K562 (cell line): ENCODE data around the gene KLF13.

Source experiments
- ATF7 ChIP-seq: fragments of 450-650 bp; IDR thresholded peaks from 2 replicates; pipeline ENCODE4 v1.7.1; 2014; ENCODE audit warnings: mild to moderate bottlenecking, moderate library complexity
- E2F4 ChIP-seq: sonication (generic); formaldehyde crosslinking; IDR thresholded peaks from 2 replicates; pipeline ENCODE4 v1.8.0; 2022; ENCODE audit warnings: mild to moderate bottlenecking, low read depth, missing genetic modification reagents
- HDAC2 ChIP-seq: fragments of 450-650 bp; IDR thresholded peaks from 2 replicates; pipeline ENCODE4 v1.6.1; 2016; ENCODE audit warnings: mild to moderate bottlenecking
- POLR2AphosphoS5 ChIP-seq: IDR thresholded peaks from 2 replicates; pipeline ENCODE4 v1.6.1; 2011; ENCODE audit warnings: mild to moderate bottlenecking, low read depth, low read length, moderate library complexity; ENCODE audit not compliant: control insufficient read depth, insufficient read depth
- PREB ChIP-seq: sonication (generic); formaldehyde crosslinking; IDR thresholded peaks from 2 replicates; pipeline ENCODE4 v1.8.1; 2023; ENCODE audit warnings: mild to moderate bottlenecking, missing genetic modification reagents
- RAD51 ChIP-seq: fragments of 450-650 bp; IDR thresholded peaks from 2 replicates; pipeline ENCODE4 v1.7.1; 2016; ENCODE audit warnings: low read depth, mild to moderate bottlenecking, borderline replicate concordance
- SIN3A ChIP-seq, 2 experiments: fragments of 150-350 bp in 1 of 2; IDR thresholded peaks; 2 replicates each; pipeline ENCODE4 v1.6.1; 2011 to 2016; ENCODE audit warnings: borderline replicate concordance in 2 of 2, low read depth in 2 of 2, low read length in 2 of 2, mild to moderate bottlenecking in 2 of 2, moderate library complexity in 2 of 2; ENCODE audit not compliant: control insufficient read depth in 1 of 2
- SIRT6 ChIP-seq: IDR thresholded peaks from one replicate; pipeline ENCODE4 v1.6.1; 2012; ENCODE audit warnings: low read depth, mild to moderate bottlenecking, control low read depth, inconsistent platforms, low read length, moderate library complexity
- TAF1 ChIP-seq: IDR thresholded peaks from 2 replicates; pipeline ENCODE4 v1.6.1; 2011; ENCODE audit warnings: mild to moderate bottlenecking, low read length, moderate library complexity; ENCODE audit not compliant: insufficient read depth, control insufficient read depth, severe bottlenecking; ENCODE audit errors: extremely low read depth
- TARDBP ChIP-seq: fragments of 450-650 bp; IDR thresholded peaks from 2 replicates; pipeline ENCODE4 v1.6.1; 2016
- TF ChIP-seq, protein P1 (sequence below), 3 experiments: IDR thresholded peaks in 2 of 3; conservative IDR thresholded peaks in 1 of 3; 2 replicates each; pipeline ENCODE4 v1.5.1; 2011 to 2012; ENCODE audit warnings: low read length in 3 of 3, mild to moderate bottlenecking in 3 of 3, control low read depth in 2 of 3, improper control_type of control experiment in 1 of 3, inconsistent platforms in 1 of 3, low read depth in 1 of 3, mixed read lengths in 1 of 3, moderate library complexity in 1 of 3; ENCODE audit not compliant: insufficient read depth in 2 of 3

GRCh38 chr15:31404345-31404744 lies 77.7 kb downstream of the KLF13 start:
- TF ChIP-seq POLR2AphosphoS5 = no peak
- TF ChIP-seq HDAC2 = no peak
- TF ChIP-seq, protein P1, sequence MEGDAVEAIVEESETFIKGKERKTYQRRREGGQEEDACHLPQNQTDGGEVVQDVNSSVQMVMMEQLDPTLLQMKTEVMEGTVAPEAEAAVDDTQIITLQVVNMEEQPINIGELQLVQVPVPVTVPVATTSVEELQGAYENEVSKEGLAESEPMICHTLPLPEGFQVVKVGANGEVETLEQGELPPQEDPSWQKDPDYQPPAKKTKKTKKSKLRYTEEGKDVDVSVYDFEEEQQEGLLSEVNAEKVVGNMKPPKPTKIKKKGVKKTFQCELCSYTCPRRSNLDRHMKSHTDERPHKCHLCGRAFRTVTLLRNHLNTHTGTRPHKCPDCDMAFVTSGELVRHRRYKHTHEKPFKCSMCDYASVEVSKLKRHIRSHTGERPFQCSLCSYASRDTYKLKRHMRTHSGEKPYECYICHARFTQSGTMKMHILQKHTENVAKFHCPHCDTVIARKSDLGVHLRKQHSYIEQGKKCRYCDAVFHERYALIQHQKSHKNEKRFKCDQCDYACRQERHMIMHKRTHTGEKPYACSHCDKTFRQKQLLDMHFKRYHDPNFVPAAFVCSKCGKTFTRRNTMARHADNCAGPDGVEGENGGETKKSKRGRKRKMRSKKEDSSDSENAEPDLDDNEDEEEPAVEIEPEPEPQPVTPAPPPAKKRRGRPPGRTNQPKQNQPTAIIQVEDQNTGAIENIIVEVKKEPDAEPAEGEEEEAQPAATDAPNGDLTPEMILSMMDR (IDR thresholded peaks at IDR 0.05 in 2 of 3, conservative IDR thresholded peaks at IDR 0.05 in 1 of 3; ENCODE audit: insufficient read depth in 2 of 3, low read depth in 1 of 3, low read length in 3 of 3) = no peak
- no peak for TF ChIP-seq RAD51
- no peak for TF ChIP-seq SIRT6
- no peak for TF ChIP-seq SIN3A (IDR thresholded peaks at IDR 0.05; ENCODE audit: borderline replicate concordance in 2 of 2, control insufficient read depth in 1 of 2, low read depth in 2 of 2, low read length in 2 of 2)
- no peak for TF ChIP-seq E2F4 (CRISPR knock-in tag)
- no peak for TF ChIP-seq PREB
- TF ChIP-seq TARDBP = no peak
- TF ChIP-seq TAF1 = no peak
- TF ChIP-seq ATF7 = no peak
